ENCODE data around the gene UNC5A. TPM values are rescaled to one million over a fixed set of nuclear protein-coding genes. Genes with fewer than 3 reads are reported as not detected.

Gene UNC5A
- total and polyA plus RNA-seq, 9 of the 15 experiments (the other 6 are each of a cell fraction or from before 2014, with no cell fraction given), result not detected

- Histone ChIP-seq H3K27me3 (ENCODE audit: control insufficient read depth in 2 of 2, insufficient read depth in 2 of 2, low read length in 2 of 2) (peaks cover 32 to 67% of the 10 kb centered on the region in 2 experiments; a peak in 4 of 5 replicates), H3K4me2 (ENCODE audit: insufficient read depth, low read length) (no peak overlapping the region), H3K27ac (ENCODE audit: extremely low read depth, low read depth, low read length) (no peak overlapping the region), H2AFZ (ENCODE audit: low read depth, low read length) (no peak overlapping the region), H3K9me3 (replicated peaks; ENCODE audit: control insufficient read depth, insufficient read depth, low read depth, low read length) (no peaks in the 10 kb centered on the region), H4K20me1 (replicated peaks; ENCODE audit: control insufficient read depth, insufficient read depth, low read length) (no peaks in the 10 kb centered on the region; the same call in none of the 2 replicates), H3K4me1 (replicated peaks in 1 of 2; ENCODE audit: control insufficient read depth in 2 of 2, insufficient read depth in 2 of 2, low read length in 2 of 2) (peaks cover 0 to 3% of the 10 kb centered on the region in 2 experiments; a peak in 1 of 5 replicates), H3K79me2 (ENCODE audit: control insufficient read depth, insufficient read depth, low read length) (no peaks in the 10 kb centered on the region), H3K36me3 (ENCODE audit: control insufficient read depth, insufficient read depth, low read length) (no peaks in the 10 kb centered on the region), H3K9me1 (ENCODE audit: control insufficient read depth, insufficient read depth, low read length) (no peaks in the 10 kb centered on the region), H3K9ac (ENCODE audit: insufficient read depth in 1 of 2, low read depth in 2 of 2, low read length in 2 of 2) (no peak overlapping the region), H3K4me3 (no peak overlapping the region)
- WGBS (ENCODE audit: insufficient coverage, low coverage, missing lambda C conversion rate), result 0% methylated on average over 3 of the region's 3 CpGs
- BruUV-seq (replicated peaks), result no TSS peak
- intact Hi-C loops (cut with micrococcal nuclease) (loop anchor here (10.0 kb wide), 1 partner anchor 222 kb away; no protein-coding TSS in a partner anchor), in situ Hi-C loops (cut with MboI) (no loop called here)
- DNase-seq (ENCODE audit: extremely low read depth in 1 of 4, low spot score in 3 of 4) (no peak), ATAC-seq (no peak), FAIRE-seq (no peak)
- ChIA-PET POLR2A (interaction anchor here (0.7 to 1.0 kb wide), 2 partner anchors 15 to 23 kb away, joined by 4 read pairs; no protein-coding TSS in a partner anchor), CTCF (ENCODE audit: low intra/inter-chr PET ratio) (no interaction called here)
- no peak for TF ChIP-seq PATZ1 (CRISPR knock-in tag; IDR thresholded peaks at IDR 0.05; ENCODE audit: borderline replicate concordance)
- TF ChIP-seq IFI16 (CRISPR knock-in tag; IDR thresholded peaks at IDR 0.05), result no peak
- no peak for TF ChIP-seq MTA1 (IDR thresholded peaks at IDR 0.05; ENCODE audit: borderline replicate concordance)
- TF ChIP-seq TFE3 (CRISPR knock-in tag; IDR thresholded peaks at IDR 0.05), result no peak
- TF ChIP-seq CBX2 (IDR thresholded peaks at IDR 0.05; ENCODE audit: insufficient read depth, low read length, poor library complexity, severe bottlenecking), result no peak
- TF ChIP-seq NR1H2 (CRISPR knock-in tag; IDR thresholded peaks at IDR 0.05), result no peak
- TF ChIP-seq ZNF354B (CRISPR knock-in tag; IDR thresholded peaks at IDR 0.05), result no peak
- TF ChIP-seq ETS2 (tag; IDR thresholded peaks at IDR 0.05; ENCODE audit: borderline replicate concordance, poor library complexity, severe bottlenecking), result no peak
- no peak for TF ChIP-seq ZNF644 (tag; IDR thresholded peaks at IDR 0.05; ENCODE audit: low read depth)
- no peak for TF ChIP-seq RNF2 (IDR thresholded peaks at IDR 0.05)
- TF ChIP-seq RNF219 (CRISPR knock-in tag; IDR thresholded peaks at IDR 0.05), result no peak
- TF ChIP-seq IRF9 (tag; IDR thresholded peaks at IDR 0.05), result no peak
- no peak for TF ChIP-seq ZBTB43 (CRISPR knock-in tag; IDR thresholded peaks at IDR 0.05)
- no peak for TF ChIP-seq BRD9 (IDR thresholded peaks at IDR 0.05; ENCODE audit: low read depth, partially characterized antibody)
- no peak for TF ChIP-seq JUNB (CRISPR knock-in tag; conservative IDR thresholded peaks at IDR 0.05)
These were observed 82.3 kb downstream of the UNC5A start for GRCh38 chr5:176892663-176893062.
